SJSA1 (cell line): ENCODE results near the gene RASGRP1. TPM values are rescaled to one million over a fixed set of nuclear protein-coding genes. Genes with fewer than 3 reads are reported as not detected.
A peak's percentile ranks its signal among the peaks of the same experiment; 100 is the strongest.

ENCODE experiments used
- DNase-seq, 2 experiments: peaks; one replicate each; pipeline ENCODE4 v3.0.0-alpha.2; 2015 to 2020; ENCODE audit warnings: low spot score in 2 of 2, low read depth in 1 of 2
- H3K27ac ChIP-seq: fragments of 250-450 bp; sonication (Bioruptor Pico); 2 replicates; pipeline ENCODE4 v1.5.1; 2020; ENCODE audit warnings: mild to moderate bottlenecking, moderate library complexity
- H3K27me3 ChIP-seq: fragments of 250-450 bp; sonication (Bioruptor Pico); replicated peaks from 2 replicates; pipeline ENCODE4 v1.5.1; 2020; ENCODE audit warnings: mild to moderate bottlenecking, moderate library complexity
- H3K36me3 ChIP-seq: fragments of 250-450 bp; sonication (Bioruptor Pico); 2 replicates; pipeline ENCODE4 v1.5.1; 2020; ENCODE audit warnings: mild to moderate bottlenecking
- H3K4me1 ChIP-seq: fragments of 250-450 bp; sonication (Bioruptor Pico); replicated peaks from 2 replicates; pipeline ENCODE4 v1.6.1; 2021; ENCODE audit warnings: mild to moderate bottlenecking
- H3K4me3 ChIP-seq: fragments of 250-450 bp; sonication (Bioruptor Pico); 2 replicates; pipeline ENCODE4 v1.5.1; 2020; ENCODE audit warnings: mild to moderate bottlenecking
- H3K9me3 ChIP-seq: fragments of 250-450 bp; sonication (Bioruptor Pico); replicated peaks from 2 replicates; pipeline ENCODE4 v1.5.1; 2020; ENCODE audit warnings: mild to moderate bottlenecking
- total RNA-seq: library from RNA; depleted of rRNA; stranded (reverse); fragments of >200 nt; shearing (Covaris generic); gene quantifications from 2 replicates; pipeline ENCODE4 v1.2.3, GENCODE V29; 2014

The RASGRP1 gene
- total RNA-seq, 1 experiment from 2014 or later: not detected

GRCh38 chr15:38538328-38539007, 26.1 kb downstream of the RASGRP1 start:
- Histone ChIP-seq H3K27me3 (no peaks in the 10 kb centered on the region), H3K27ac (no peak overlapping the region), H3K4me3 (no peak overlapping the region), H3K9me3 (no peaks in the 10 kb centered on the region), H3K4me1 (peaks cover 8% of the 10 kb centered on the region; the same call in 1 of the 2 replicates), H3K36me3 (no peaks in the 10 kb centered on the region)
- DNase-seq: no peak

GRCh38 chr15:38536201-38536676, 28.4 kb downstream of the RASGRP1 start:
- Histone ChIP-seq H3K4me1 (peaks cover 14% of the 10 kb centered on the region; the same call in 1 of the 2 replicates), H3K27ac (peak overlapping the region; percentile 7)

GRCh38 chr15:38535491-38536200, 29.0 kb downstream of the RASGRP1 start:
- H3K27ac ChIP-seq: no peak overlapping the region

More at GRCh38 chr15:38536201-38536676, 28.4 kb downstream of the RASGRP1 start:
- H3K9me3 ChIP-seq: no peaks in the 10 kb centered on the region
- no peaks in the 10 kb centered on the region for H3K36me3 ChIP-seq
- H3K27me3 ChIP-seq: no peaks in the 10 kb centered on the region
- peak; percentile 65 to 71 for DNase-seq
- H3K4me3 ChIP-seq: no peak overlapping the region

GRCh38 chr15:38534691-38535090, 29.9 kb downstream of the RASGRP1 start:
- Histone ChIP-seq H3K4me1 (peaks cover 14% of the 10 kb centered on the region; the same call in 1 of the 2 replicates), H3K36me3 (no peaks in the 10 kb centered on the region), H3K4me3 (no peak overlapping the region), H3K27me3 (no peaks in the 10 kb centered on the region), H3K9me3 (no peaks in the 10 kb centered on the region), H3K27ac (no peak overlapping the region)
- no peak for DNase-seq

More at GRCh38 chr15:38535491-38536200, 29.0 kb downstream of the RASGRP1 start:
- H3K4me3 ChIP-seq: no peak overlapping the region
- H3K4me1 ChIP-seq: peaks cover 14% of the 10 kb centered on the region; the same call in 1 of the 2 replicates
- H3K27me3 ChIP-seq: no peaks in the 10 kb centered on the region
- no peaks in the 10 kb centered on the region for H3K9me3 ChIP-seq
- DNase-seq: no peak
- no peaks in the 10 kb centered on the region for H3K36me3 ChIP-seq

GRCh38 chr15:38533926-38534325, 30.7 kb downstream of the RASGRP1 start:
- DNase-seq: no peak
- Histone ChIP-seq H3K27ac (no peak overlapping the region), H3K27me3 (no peaks in the 10 kb centered on the region), H3K4me3 (no peak overlapping the region), H3K36me3 (no peaks in the 10 kb centered on the region), H3K4me1 (peaks cover 14% of the 10 kb centered on the region; the same call in 1 of the 2 replicates), H3K9me3 (no peaks in the 10 kb centered on the region)

- Histone ChIP-seq H3K9me3 (no peaks in the 10 kb centered on the region), H3K27ac (no peak overlapping the region), H3K36me3 (no peaks in the 10 kb centered on the region), H3K4me1 (peaks cover 14% of the 10 kb centered on the region; the same call in 1 of the 2 replicates), H3K4me3 (no peak overlapping the region), H3K27me3 (no peaks in the 10 kb centered on the region)
- DNase-seq: no peak
These were observed 31.1 kb downstream of the RASGRP1 start for GRCh38 chr15:38533416-38533915.

GRCh38 chr15:38532728-38533127, 31.9 kb downstream of the RASGRP1 start:
- Histone ChIP-seq H3K4me1 (peaks cover 14% of the 10 kb centered on the region; the same call in 1 of the 2 replicates), H3K9me3 (no peaks in the 10 kb centered on the region), H3K4me3 (no peak overlapping the region), H3K27me3 (no peaks in the 10 kb centered on the region), H3K36me3 (no peaks in the 10 kb centered on the region), H3K27ac (no peak overlapping the region)
- DNase-seq: no peak

- Histone ChIP-seq H3K9me3 (no peaks in the 10 kb centered on the region), H3K27ac (no peak overlapping the region), H3K4me1 (peaks cover 12% of the 10 kb centered on the region; the same call in 1 of the 2 replicates), H3K36me3 (no peaks in the 10 kb centered on the region), H3K27me3 (no peaks in the 10 kb centered on the region), H3K4me3 (no peak overlapping the region)
- DNase-seq: peak; percentile 38 to 48
These were observed 33.1 kb downstream of the RASGRP1 start for GRCh38 chr15:38531509-38531908.

- no peaks in the 10 kb centered on the region for H3K36me3 ChIP-seq
- H3K9me3 ChIP-seq: no peaks in the 10 kb centered on the region
- no peak overlapping the region for H3K27ac ChIP-seq
- DNase-seq: no peak
- 0 out of 2 replicates have a peak, but pooled peaks cover 6% of the 10 kb centered on the region for H3K4me1 ChIP-seq
- H3K27me3 ChIP-seq: no peaks in the 10 kb centered on the region
- no peak overlapping the region for H3K4me3 ChIP-seq
These were observed 34.5 kb downstream of the RASGRP1 start for GRCh38 chr15:38530113-38530512.

GRCh38 chr15:38528294-38528693, 36.3 kb downstream of the RASGRP1 start:
- DNase-seq: no peak
- Histone ChIP-seq H3K27ac (no peak overlapping the region), H3K9me3 (no peaks in the 10 kb centered on the region), H3K27me3 (no peaks in the 10 kb centered on the region), H3K4me1 (0 out of 2 replicates have a peak, but pooled peaks cover 6% of the 10 kb centered on the region), H3K36me3 (no peaks in the 10 kb centered on the region), H3K4me3 (no peak overlapping the region)

- Histone ChIP-seq H3K4me1 (no peaks in the 10 kb centered on the region), H3K27ac (no peak overlapping the region), H3K4me3 (no peak overlapping the region), H3K27me3 (no peaks in the 10 kb centered on the region), H3K9me3 (no peaks in the 10 kb centered on the region), H3K36me3 (no peaks in the 10 kb centered on the region)
- DNase-seq: no peak
These were observed 38.5 kb downstream of the RASGRP1 start for GRCh38 chr15:38526158-38526557.

- Histone ChIP-seq H3K27ac (no peak overlapping the region), H3K4me3 (no peak overlapping the region), H3K4me1 (no peaks in the 10 kb centered on the region), H3K27me3 (no peaks in the 10 kb centered on the region), H3K36me3 (no peaks in the 10 kb centered on the region), H3K9me3 (no peaks in the 10 kb centered on the region)
- no peak for DNase-seq
These were observed 39.1 kb downstream of the RASGRP1 start for GRCh38 chr15:38525489-38525888.

- Histone ChIP-seq H3K4me1 (no peaks in the 10 kb centered on the region), H3K27ac (no peak overlapping the region), H3K9me3 (no peaks in the 10 kb centered on the region), H3K4me3 (no peak overlapping the region), H3K27me3 (no peaks in the 10 kb centered on the region), H3K36me3 (no peaks in the 10 kb centered on the region)
- no peak for DNase-seq
These were observed 40.5 kb downstream of the RASGRP1 start for GRCh38 chr15:38524156-38524555.

- no peak for DNase-seq
- no peaks in the 10 kb centered on the region for H3K27me3 ChIP-seq
- no peaks in the 10 kb centered on the region for H3K4me1 ChIP-seq
- H3K9me3 ChIP-seq: no peaks in the 10 kb centered on the region
- no peaks in the 10 kb centered on the region for H3K36me3 ChIP-seq
- H3K27ac ChIP-seq: no peak overlapping the region
- H3K4me3 ChIP-seq: no peak overlapping the region
These were observed 41.7 kb downstream of the RASGRP1 start for GRCh38 chr15:38522922-38523321.
